Measurements from ENCODE around the gene ZNF599. TPM values are rescaled to one million over a fixed set of nuclear protein-coding genes. Genes with fewer than 3 reads are reported as not detected.

Gene ZNF599
- total RNA-seq, 2 experiments from 2014 or later = 2.0 to 2.9 TPM

GRCh38 chr19:34778342-34778741, 5.3 kb upstream of the ZNF599 start:
- H3K4me1 Mint-ChIP-seq (ENCODE audit: low read depth) = peaks cover under 1% of the 10 kb centered on the region
- no peak overlapping the region for H3K4me3 Mint-ChIP-seq
- no peak overlapping the region for H3K27ac Mint-ChIP-seq
- ChIA-PET CTCF (no interaction called here), POLR2A (no interaction called here)
- no peak overlapping the region for H3K4me3 ChIP-seq (ENCODE audit: low read length)
- no peaks in the 10 kb centered on the region for H3K9me3 ChIP-seq (ENCODE audit: control insufficient read depth in 1 of 2, insufficient read depth in 1 of 2, low read length in 2 of 2)
- peaks cover 14% of the 10 kb centered on the region for H3K27me3 Mint-ChIP-seq
- no peaks in the 10 kb centered on the region for H3K36me3 Mint-ChIP-seq (ENCODE audit: low read depth)
- H3K4me1 ChIP-seq (ENCODE audit: insufficient read depth, low read length) = peaks cover 2% of the 10 kb centered on the region
- no peak for ATAC-seq (ENCODE audit: poor library complexity)
- no peak for TF ChIP-seq CTCF (IDR thresholded peaks at IDR 0.05)
- no peak overlapping the region for H3K27ac ChIP-seq (ENCODE audit: low read depth in 1 of 2, low read length in 2 of 2)
- H3K9me3 Mint-ChIP-seq = peaks cover 5% of the 10 kb centered on the region
- intact Hi-C loops (cut with DNase I, micrococcal nuclease) = no loop called here
- no peaks in the 10 kb centered on the region for H3K27me3 ChIP-seq (ENCODE audit: control insufficient read depth in 1 of 2, insufficient read depth in 2 of 2, low read length in 2 of 2)
- no peak for DNase-seq
- H3K36me3 ChIP-seq (ENCODE audit: insufficient read depth, low read length) = no peaks in the 10 kb centered on the region

- CTCF ChIA-PET = no interaction called here
- intact Hi-C loops (cut with DNase I, micrococcal nuclease) = loop anchor here in 1 of 2 experiments (5.0 kb wide), 1 partner anchor 187 kb away; the partner anchor contains the start of gene ZNF792
- Histone ChIP-seq H3K27ac (ENCODE audit: low read depth in 1 of 2, low read length in 2 of 2) (no peak overlapping the region), H3K4me1 (ENCODE audit: insufficient read depth, low read length) (peaks cover 16% of the 10 kb centered on the region), H3K36me3 (ENCODE audit: insufficient read depth, low read length) (no peaks in the 10 kb centered on the region), H3K4me3 (ENCODE audit: low read length) (no peak overlapping the region), H3K27me3 (ENCODE audit: control insufficient read depth in 1 of 2, insufficient read depth in 2 of 2, low read length in 2 of 2) (no peaks in the 10 kb centered on the region), H3K9me3 (ENCODE audit: control insufficient read depth in 1 of 2, insufficient read depth in 1 of 2, low read length in 2 of 2) (no peaks in the 10 kb centered on the region)
- ATAC-seq (ENCODE audit: poor library complexity) (no peak), DNase-seq (no peak)
- Mint-ChIP-seq H3K4me3 (no peak overlapping the region), H3K4me1 (ENCODE audit: low read depth) (peaks cover 20% of the 10 kb centered on the region), H3K36me3 (ENCODE audit: low read depth) (peaks cover 24% of the 10 kb centered on the region), H3K27ac (no peak overlapping the region), H3K27me3 (peaks cover 14% of the 10 kb centered on the region), H3K9me3 (peaks cover 5% of the 10 kb centered on the region)
- POLR2A ChIA-PET = no interaction called here
- TF ChIP-seq CTCF (IDR thresholded peaks at IDR 0.05) = no peak
Measured at GRCh38 chr19:34774857-34775256, 1.8 kb upstream of the ZNF599 start.

- no peak for ATAC-seq (ENCODE audit: poor library complexity)
- POLR2A ChIA-PET = no interaction called here
- TF ChIP-seq CTCF (IDR thresholded peaks at IDR 0.05) = no peak
- H3K9me3 Mint-ChIP-seq = peaks cover 3% of the 10 kb centered on the region
- H3K9me3 ChIP-seq (ENCODE audit: control insufficient read depth in 1 of 2, insufficient read depth in 1 of 2, low read length in 2 of 2) = no peaks in the 10 kb centered on the region
- CTCF ChIA-PET = no interaction called here
- peak overlapping the region; percentile 99 for H3K4me3 Mint-ChIP-seq
- H3K4me1 ChIP-seq (ENCODE audit: insufficient read depth, low read length) = peaks cover 16% of the 10 kb centered on the region
- peaks cover 8% of the 10 kb centered on the region for H3K36me3 ChIP-seq (ENCODE audit: insufficient read depth, low read length)
- peaks cover 27% of the 10 kb centered on the region for H3K36me3 Mint-ChIP-seq (ENCODE audit: low read depth)
- DNase-seq = no peak
- H3K27me3 Mint-ChIP-seq = peaks cover 14% of the 10 kb centered on the region
- H3K4me1 Mint-ChIP-seq (ENCODE audit: low read depth) = peaks cover 20% of the 10 kb centered on the region
- intact Hi-C loops (cut with DNase I, micrococcal nuclease) = loop anchor here (1.0 to 5.0 kb wide), 5 partner anchors 39 to 189 kb away; partner anchors contain the start of genes SCGB2B2 (in 2 of the 2), ZNF181 (in 2 of the 2), ZNF302 (in 2 of the 2) and ZNF792 (in 1 of the 2)
- peak overlapping the region; percentile 90 for H3K4me3 ChIP-seq (ENCODE audit: low read length)
- H3K27me3 ChIP-seq (ENCODE audit: control insufficient read depth in 1 of 2, insufficient read depth in 2 of 2, low read length in 2 of 2) = no peaks in the 10 kb centered on the region
- H3K27ac ChIP-seq (ENCODE audit: low read depth in 1 of 2, low read length in 2 of 2) = no peak overlapping the region
- peak overlapping the region; percentile 93 for H3K27ac Mint-ChIP-seq
Measured at GRCh38 chr19:34773555-34773864, 495 bp upstream of the ZNF599 start.

Data from CD4-positive, alpha-beta T cell (primary cell).